ENCODE measurements around the gene CYP39A1. TPM values are rescaled to one million over a fixed set of nuclear protein-coding genes. Genes with fewer than 3 reads are reported as not detected.
"Not testable (repeated sequence)": the region's sequence is repeated elsewhere in the genome, so short reads cannot be mapped to it uniquely, and the experiment has no call there.

The CYP39A1 gene
- total RNA-seq, 1 donor = 0.63 TPM

- DNase-seq (ENCODE audit: low read depth) = no peak
- H3K4me3 ChIP-seq (ENCODE audit: low read depth, low read length) = no peak overlapping the region
- TF ChIP-seq, protein P1, sequence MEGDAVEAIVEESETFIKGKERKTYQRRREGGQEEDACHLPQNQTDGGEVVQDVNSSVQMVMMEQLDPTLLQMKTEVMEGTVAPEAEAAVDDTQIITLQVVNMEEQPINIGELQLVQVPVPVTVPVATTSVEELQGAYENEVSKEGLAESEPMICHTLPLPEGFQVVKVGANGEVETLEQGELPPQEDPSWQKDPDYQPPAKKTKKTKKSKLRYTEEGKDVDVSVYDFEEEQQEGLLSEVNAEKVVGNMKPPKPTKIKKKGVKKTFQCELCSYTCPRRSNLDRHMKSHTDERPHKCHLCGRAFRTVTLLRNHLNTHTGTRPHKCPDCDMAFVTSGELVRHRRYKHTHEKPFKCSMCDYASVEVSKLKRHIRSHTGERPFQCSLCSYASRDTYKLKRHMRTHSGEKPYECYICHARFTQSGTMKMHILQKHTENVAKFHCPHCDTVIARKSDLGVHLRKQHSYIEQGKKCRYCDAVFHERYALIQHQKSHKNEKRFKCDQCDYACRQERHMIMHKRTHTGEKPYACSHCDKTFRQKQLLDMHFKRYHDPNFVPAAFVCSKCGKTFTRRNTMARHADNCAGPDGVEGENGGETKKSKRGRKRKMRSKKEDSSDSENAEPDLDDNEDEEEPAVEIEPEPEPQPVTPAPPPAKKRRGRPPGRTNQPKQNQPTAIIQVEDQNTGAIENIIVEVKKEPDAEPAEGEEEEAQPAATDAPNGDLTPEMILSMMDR (IDR thresholded peaks at IDR 0.05; ENCODE audit: insufficient read depth, low read length) = no peak
Measured at GRCh38 chr6:46651006-46651405, 1.6 kb downstream of the CYP39A1 start.

GRCh38 chr6:46648869-46649492 is 3.6 kb downstream of the CYP39A1 start:
- no peak overlapping the region for H3K4me3 ChIP-seq (ENCODE audit: low read depth, low read length)
- TF ChIP-seq, protein P1 (IDR thresholded peaks at IDR 0.05; ENCODE audit: insufficient read depth, low read length) = no peak
- no peak for DNase-seq (ENCODE audit: low read depth)

DNA sequence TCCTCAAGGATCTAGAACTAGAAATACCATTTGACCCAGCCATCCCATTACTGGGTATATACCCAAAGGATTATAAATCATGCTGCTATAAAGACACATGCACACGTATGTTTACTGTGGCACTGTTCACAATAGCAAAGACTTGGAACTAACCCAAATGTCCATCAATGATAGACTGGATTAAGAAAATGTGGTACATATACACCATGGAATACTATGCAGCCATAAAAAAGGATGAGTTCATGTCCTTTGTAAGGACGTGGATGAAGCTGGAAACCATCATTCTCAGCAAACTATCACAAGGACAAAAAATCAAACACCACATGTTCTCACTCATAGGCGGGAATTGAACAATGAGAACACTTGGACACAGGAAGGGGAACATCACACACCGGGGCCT is 4.5 kb downstream of the CYP39A1 start:
- H3K4me3 ChIP-seq (ENCODE audit: low read depth, low read length); DNase-seq (ENCODE audit: low read depth): not testable (repeated sequence)

GRCh38 chr6:46645265-46645664 is 7.4 kb downstream of the CYP39A1 start:
- H3K4me3 ChIP-seq (ENCODE audit: low read depth, low read length) = no peak overlapping the region
- no peak for DNase-seq (ENCODE audit: low read depth)
- TF ChIP-seq, protein P1 (IDR thresholded peaks at IDR 0.05; ENCODE audit: insufficient read depth, low read length) = no peak

GRCh38 chr6:46642928-46643751 is 9.5 kb downstream of the CYP39A1 start:
- no peak for DNase-seq (ENCODE audit: low read depth)
- no peak overlapping the region for H3K4me3 ChIP-seq (ENCODE audit: low read depth, low read length)
- TF ChIP-seq, protein P1 (IDR thresholded peaks at IDR 0.05; ENCODE audit: insufficient read depth, low read length) = no peak

DNA sequence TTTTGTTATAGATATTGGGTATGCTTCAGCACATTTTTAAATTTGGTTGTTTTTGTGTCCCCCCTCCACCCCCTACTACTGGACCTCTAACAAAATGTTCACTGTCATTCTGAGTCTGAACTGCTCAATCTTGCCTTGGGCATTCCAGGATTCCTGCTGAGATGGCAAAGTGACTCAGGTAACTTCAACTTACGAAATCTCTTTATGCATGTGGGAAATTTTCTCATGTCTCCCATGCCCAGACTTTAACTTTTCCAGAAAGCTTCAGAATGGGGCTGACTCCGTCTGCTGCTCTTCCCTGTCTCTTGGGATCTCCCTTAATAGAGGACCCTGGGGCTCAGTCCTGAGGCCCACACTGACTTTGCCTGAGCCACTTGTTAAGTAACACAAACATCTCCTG is 14.0 kb downstream of the CYP39A1 start:
- TF ChIP-seq, protein P1 (IDR thresholded peaks at IDR 0.05; ENCODE audit: insufficient read depth, low read length) = no peak
- no peak for DNase-seq (ENCODE audit: low read depth)
- H3K4me3 ChIP-seq (ENCODE audit: low read depth, low read length) = no peak overlapping the region

- H3K4me3 ChIP-seq (ENCODE audit: low read depth, low read length) = no peak overlapping the region
- TF ChIP-seq, protein P1 (IDR thresholded peaks at IDR 0.05; ENCODE audit: insufficient read depth, low read length) = no peak
- no peak for DNase-seq (ENCODE audit: low read depth)
Measured at GRCh38 chr6:46637933-46638332, 14.7 kb downstream of the CYP39A1 start.
